Natural killer cell (primary cell): ENCODE data around the gene THSD7B. TPM values are rescaled to one million over a fixed set of nuclear protein-coding genes. Genes with fewer than 3 reads are reported as not detected.

Source experiments
- ATAC-seq, 3 donors: fragments of 150-1000 bp in 2 of 3; fragments of 200-7000 bp in 1 of 3; cut with Tn5 transposase; 1 replicate in 1 of 3; 2 replicates in 2 of 3; pipeline ENCODE4 v1.10.0; 2021; ENCODE audit warnings: mild to moderate bottlenecking in 2 of 3, moderate library complexity in 2 of 3
- DNase-seq, 2 donors: peaks; one replicate each; pipeline versions ENCODE4 v3.0.0 to v3.0.0-alpha.2; 2013 to 2021; ENCODE audit warnings: mixed read lengths in 1 of 2
- H3K27ac ChIP-seq: one replicate; pipeline ENCODE4 v1.5.1; 2013; ENCODE audit warnings: mild to moderate bottlenecking, low read length
- H3K27me3 ChIP-seq: one replicate; pipeline ENCODE4 v1.6.1; 2013; ENCODE audit warnings: low read length; ENCODE audit not compliant: control insufficient read depth, insufficient read depth
- H3K36me3 ChIP-seq: one replicate; pipeline ENCODE4 v1.6.1; 2013; ENCODE audit warnings: low read length; ENCODE audit not compliant: control insufficient read depth, insufficient read depth
- H3K4me1 ChIP-seq: one replicate; pipeline ENCODE4 v1.6.1; 2013; ENCODE audit warnings: low read length; ENCODE audit not compliant: control insufficient read depth, insufficient read depth
- H3K4me3 ChIP-seq: one replicate; pipeline ENCODE4 v1.5.1; 2013; ENCODE audit warnings: low read length
- H3K9me3 ChIP-seq: one replicate; pipeline ENCODE4 v1.6.1; 2013; ENCODE audit warnings: low read length; ENCODE audit not compliant: control insufficient read depth, insufficient read depth
- H3K27ac Mint-ChIP-seq, 2 donors: one replicate each; pipeline ENCODE4 v1.8.0; 2022; ENCODE audit warnings: mild to moderate bottlenecking in 2 of 2, mixed read lengths in 2 of 2, moderate library complexity in 1 of 2
- H3K27me3 Mint-ChIP-seq, 2 donors: one replicate each; pipeline ENCODE4 v1.8.0; 2022; ENCODE audit warnings: low read depth in 2 of 2, mixed read lengths in 2 of 2
- H3K36me3 Mint-ChIP-seq: one replicate; pipeline ENCODE4 v1.8.0; 2022; ENCODE audit warnings: mixed read lengths
- H3K4me1 Mint-ChIP-seq, 2 donors: one replicate each; pipeline ENCODE4 v1.8.0; 2022; ENCODE audit warnings: mixed read lengths in 2 of 2
- H3K4me3 Mint-ChIP-seq: one replicate; pipeline ENCODE4 v1.8.0; 2022; ENCODE audit warnings: mild to moderate bottlenecking, moderate library complexity, mixed read lengths
- H3K9me3 Mint-ChIP-seq, 2 donors: one replicate each; pipeline ENCODE4 v1.8.0; 2022; ENCODE audit warnings: mixed read lengths in 2 of 2
- CTCF ChIP-seq: fragments of 200-600 bp; IDR thresholded peaks from one replicate; pipeline ENCODE4 v1.8.0; 2022; ENCODE audit warnings: antibody characterized with exemption
- WGBS: methylation state at CpG from one replicate; pipeline ENCODE4 v1.1.7; 2013; ENCODE audit warnings: missing lambda C conversion rate; ENCODE audit not compliant: insufficient coverage; 5-methylcytosine and 5-hydroxymethylcytosine counted together
- intact Hi-C: fragments of 100-400 bp; cut with micrococcal nuclease; formaldehyde crosslinking; loops from one replicate; pipeline ENCODE4 v1.14.2; 2022
- total RNA-seq, 4 donors: library from RNA; stranded (reverse); fragments of 120-200 nt in 1 of 4; gene quantifications; one replicate each; pipeline versions ENCODE4 v1.2.3 to v1.2.4, GENCODE V29; 2013 to 2022

THSD7B gene
- total RNA-seq, 3 donors from 2014 or later (not counting 1 experiment from before 2014, with no cell fraction given) = not detected

GRCh38 chr2:137507237-137507636 lies 741.9 kb downstream of the THSD7B start:
- no peak for ATAC-seq
- peaks cover 9 to 13% of the 10 kb centered on the region in 2 donors for H3K9me3 Mint-ChIP-seq
- no peak overlapping the region for H3K27ac Mint-ChIP-seq
- H3K4me3 Mint-ChIP-seq = no peak overlapping the region
- H3K9me3 ChIP-seq = no peaks in the 10 kb centered on the region
- H3K4me3 ChIP-seq = no peak overlapping the region
- H3K27ac ChIP-seq = no peak overlapping the region
- no peaks in the 10 kb centered on the region for H3K4me1 Mint-ChIP-seq
- intact Hi-C loops = no loop called here
- no peaks in the 10 kb centered on the region for H3K27me3 Mint-ChIP-seq
- no peak for DNase-seq
- no peaks in the 10 kb centered on the region for H3K4me1 ChIP-seq
- H3K36me3 ChIP-seq = no peaks in the 10 kb centered on the region
- H3K36me3 Mint-ChIP-seq = peaks cover 9% of the 10 kb centered on the region
- TF ChIP-seq CTCF = no peak
- WGBS = 86% methylated on average over 1 of the region's 2 CpGs
- no peaks in the 10 kb centered on the region for H3K27me3 ChIP-seq

GRCh38 chr2:137508739-137509384 lies 743.5 kb downstream of the THSD7B start:
- Histone ChIP-seq H3K27me3 (no peaks in the 10 kb centered on the region), H3K4me3 (no peak overlapping the region), H3K27ac (no peak overlapping the region), H3K9me3 (no peaks in the 10 kb centered on the region), H3K36me3 (no peaks in the 10 kb centered on the region), H3K4me1 (no peaks in the 10 kb centered on the region)
- intact Hi-C loops = no loop called here
- no peak for TF ChIP-seq CTCF
- DNase-seq (no peak), ATAC-seq (no peak)
- Mint-ChIP-seq H3K27me3 (no peaks in the 10 kb centered on the region), H3K36me3 (peaks cover 9% of the 10 kb centered on the region), H3K4me1 (no peaks in the 10 kb centered on the region), H3K4me3 (no peak overlapping the region), H3K9me3 (peaks cover 9 to 17% of the 10 kb centered on the region in 2 donors), H3K27ac (no peak overlapping the region)
- 65% methylated on average over 5 of the region's 5 CpGs for WGBS

- Histone ChIP-seq H3K27me3 (no peaks in the 10 kb centered on the region), H3K36me3 (no peaks in the 10 kb centered on the region), H3K9me3 (no peaks in the 10 kb centered on the region), H3K4me3 (no peak overlapping the region), H3K27ac (no peak overlapping the region), H3K4me1 (no peaks in the 10 kb centered on the region)
- DNase-seq = no peak
- intact Hi-C loops = no loop called here
- Mint-ChIP-seq H3K27ac (no peak overlapping the region), H3K27me3 (no peaks in the 10 kb centered on the region), H3K36me3 (peaks cover 9% of the 10 kb centered on the region), H3K4me3 (no peak overlapping the region), H3K9me3 (peaks cover 8 to 19% of the 10 kb centered on the region in 2 donors), H3K4me1 (no peaks in the 10 kb centered on the region)
- no peak for TF ChIP-seq CTCF
- no CpG with 5 or more reads among the region's 1 CpG for WGBS
- no peak for ATAC-seq
These were observed 746.2 kb downstream of the THSD7B start for GRCh38 chr2:137511526-137511925.
